Naive thymus-derived CD8-positive, alpha-beta T cell (primary cell): ENCODE data around the gene NACA. TPM values are rescaled to one million over a fixed set of nuclear protein-coding genes. Genes with fewer than 3 reads are reported as not detected.
"Not testable (repeated sequence)": the region's sequence is repeated elsewhere in the genome, so short reads cannot be mapped to it uniquely, and the experiment has no call there.

Experiments
- ATAC-seq, 2 donors: fragments of 150-1000 bp; cut with Tn5 transposase in 1 of 2; sonication (Bioruptor Pico), chemical (Tn5 transposase) in 1 of 2; 1 replicate in 1 of 2; 2 replicates in 1 of 2; pipeline ENCODE4 v1.10.0; 2021; ENCODE audit warnings: mild to moderate bottlenecking in 2 of 2, moderate library complexity in 2 of 2
- POLR2A ChIA-PET: fragments of 350-600 bp; sonication (Branson Sonifier 250); formaldehyde crosslinking; loops from one replicate; lab custom pipeline; 2021; ENCODE audit warnings: antibody characterized with exemption; lab: Charles Lee
- DNase-seq, 10 donors: peaks; one replicate each; pipeline versions ENCODE4 v3.0.0 to v3.0.0-alpha.2; 2020 to 2022
- H3K27ac Mint-ChIP-seq, 10 donors: one replicate each; pipeline ENCODE4 v1.8.0; 2020 to 2022; ENCODE audit warnings: mild to moderate bottlenecking in 10 of 10, mixed read lengths in 10 of 10, moderate library complexity in 4 of 10, inconsistent platforms in 1 of 10
- H3K27me3 Mint-ChIP-seq, 5 donors: one replicate each; pipeline ENCODE4 v1.8.0; 2021 to 2022; ENCODE audit warnings: mixed read lengths in 5 of 5
- H3K36me3 Mint-ChIP-seq, 3 donors: one replicate each; pipeline ENCODE4 v1.8.0; 2020 to 2022; ENCODE audit warnings: mixed read lengths in 3 of 3, mild to moderate bottlenecking in 2 of 3, inconsistent platforms in 1 of 3
- H3K4me1 Mint-ChIP-seq, 4 donors: one replicate each; pipeline ENCODE4 v1.8.0; 2021 to 2022; ENCODE audit warnings: mixed read lengths in 4 of 4
- H3K4me3 Mint-ChIP-seq, 10 donors: one replicate each; pipeline ENCODE4 v1.8.0; 2020 to 2022; ENCODE audit warnings: mild to moderate bottlenecking in 10 of 10, mixed read lengths in 10 of 10, moderate library complexity in 6 of 10, inconsistent platforms in 1 of 10
- H3K9me3 Mint-ChIP-seq, 9 donors: one replicate each; pipeline ENCODE4 v1.8.0; 2020 to 2022; ENCODE audit warnings: mixed read lengths in 9 of 9, mild to moderate bottlenecking in 3 of 9, inconsistent platforms in 1 of 9, moderate library complexity in 1 of 9
- polyA plus RNA-seq, 3 donors: library from polyadenylated mRNA; unstranded; fragments of 300-500 nt; fragmentation: Illumina TruSeq; gene quantifications; one replicate each; pipeline ENCODE4 v1.2.3, GENCODE V29; 2021
- total RNA-seq, 8 experiments: library from RNA in 2 of 8; stranded (reverse) in 2 of 8; gene quantifications; one replicate each; pipeline ENCODE4 v1.2.3 and lab custom pipeline; 2021 to 2026

Gene NACA
- total and polyA plus RNA-seq, 5 experiments from 2014 or later = 1,330 to 1,474 (median 1,441) TPM

DNA sequence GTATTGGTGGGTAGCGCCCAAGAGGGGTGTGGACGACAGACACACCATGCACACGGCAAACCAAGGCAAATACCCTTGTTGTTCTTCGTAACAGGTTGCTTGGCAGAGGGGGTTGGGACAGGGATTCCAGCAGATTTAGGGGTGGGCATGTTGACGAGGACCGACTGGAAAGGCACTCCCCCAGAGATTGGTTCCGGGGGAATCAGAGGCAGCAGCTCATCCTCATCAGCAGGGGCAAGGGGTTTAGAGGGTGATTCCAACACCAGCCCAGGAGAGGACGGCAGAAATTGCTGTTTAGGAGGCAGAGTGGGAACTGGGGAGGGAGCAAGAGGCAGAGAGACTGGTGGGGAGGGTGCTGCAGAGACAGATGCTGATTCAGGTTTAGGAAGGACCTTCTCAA lies 9.3 kb downstream of the NACA start:
- H3K9me3 Mint-ChIP-seq = no peaks in the 10 kb centered on the region
- ATAC-seq (no peak), DNase-seq (no peak)
- H3K36me3 Mint-ChIP-seq = peaks cover 10 to 85% (median 28%) of the 10 kb centered on the region in 3 donors
- POLR2A ChIA-PET = interaction anchor here (8.9 kb wide), 1 partner anchor 29 kb away, joined by 80 read pairs; the partner anchor contains the start of gene PTGES3
- no peaks in the 10 kb centered on the region for H3K27me3 Mint-ChIP-seq
- H3K4me1 Mint-ChIP-seq = peaks cover 38 to 50% (median 48%) of the 10 kb centered on the region in 4 donors
- H3K27ac Mint-ChIP-seq = peak overlapping the region; percentile 79 to 94 (median 87)
- H3K4me3 Mint-ChIP-seq = peak overlapping the region in 6 of 10 donors; percentile 5 to 72 (median 38)

GRCh38 chr12:56714431-56714929 lies 10.6 kb downstream of the NACA start:
- Mint-ChIP-seq H3K4me3 (peak overlapping the region in 1 of 10 donors; percentile 29), H3K36me3 (peaks cover 10 to 72% (median 25%) of the 10 kb centered on the region in 3 donors), H3K4me1 (peaks cover 24 to 37% (median 35%) of the 10 kb centered on the region in 4 donors), H3K27ac (peak overlapping the region in 4 of 10 donors; percentile 8 to 68 (median 33)), H3K27me3 (no peaks in the 10 kb centered on the region), H3K9me3 (no peaks in the 10 kb centered on the region)
- no peak for DNase-seq
- POLR2A ChIA-PET = interaction anchor here (1.8 kb wide), 2 partner anchors 11 to 17 kb away, joined by 5 to 6 read pairs; partner anchors contain the start of gene NACA
- no peak for ATAC-seq

DNA sequence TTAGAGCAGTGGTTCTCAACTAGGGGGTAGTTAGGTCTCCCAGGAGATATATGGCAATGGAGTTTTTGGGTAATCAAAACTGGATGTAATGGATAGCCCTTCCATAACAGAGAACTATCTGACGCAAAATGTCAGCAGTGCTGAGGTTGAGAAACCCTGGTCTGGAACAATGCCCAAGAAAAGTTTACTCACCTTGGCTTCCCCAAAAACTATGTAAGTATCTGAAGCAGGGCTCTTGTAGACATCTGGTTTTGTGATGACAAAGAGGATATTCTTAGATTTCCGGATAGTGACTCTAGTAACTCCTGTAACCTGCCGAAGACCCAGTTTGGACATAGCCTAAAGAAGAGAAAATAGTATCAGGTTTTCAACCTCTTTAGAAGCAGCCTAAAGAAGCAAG lies 11.8 kb downstream of the NACA start:
- ATAC-seq (no peak), DNase-seq (no peak)
- H3K27me3 Mint-ChIP-seq = no peaks in the 10 kb centered on the region
- H3K27ac Mint-ChIP-seq = no peak overlapping the region
- no peak overlapping the region for H3K4me3 Mint-ChIP-seq
- H3K36me3 Mint-ChIP-seq = peaks cover 10 to 62% (median 25%) of the 10 kb centered on the region in 3 donors
- H3K9me3 Mint-ChIP-seq = no peaks in the 10 kb centered on the region
- peaks cover 16 to 26% (median 26%) of the 10 kb centered on the region in 4 donors for H3K4me1 Mint-ChIP-seq
- POLR2A ChIA-PET = interaction anchor here (1.8 kb wide), 2 partner anchors 12 to 16 kb away, joined by 5 to 6 read pairs; partner anchors contain the start of gene NACA

- Mint-ChIP-seq H3K27ac (peak overlapping the region in 7 of 10 donors; percentile 34 to 90 (median 69)), H3K27me3 (no peaks in the 10 kb centered on the region)
- peak; percentile 36 to 60 for ATAC-seq
Observed at GRCh38 chr12:56709759-56710376, 15.2 kb downstream of the NACA start.

GRCh38 chr12:56704522-56704921 lies 20.6 kb downstream of the NACA start:
- DNase-seq, H3K36me3 Mint-ChIP-seq, H3K4me1 Mint-ChIP-seq, H3K27me3 Mint-ChIP-seq, ATAC-seq, H3K9me3 Mint-ChIP-seq, H3K4me3 Mint-ChIP-seq: not testable (repeated sequence)
- peak overlapping the region in 1 of 10 donors; percentile 41 for H3K27ac Mint-ChIP-seq
- POLR2A ChIA-PET = interaction anchor here (0.9 kb wide), 1 partner anchor 24 kb away, joined by 7 read pairs; no protein-coding TSS in a partner anchor

More at GRCh38 chr12:56709759-56710376, 15.2 kb downstream of the NACA start:
- POLR2A ChIA-PET = interaction anchor here (0.6 to 2.2 kb wide), 7 partner anchors 21 to 1568 kb away, joined by 3 to 9 read pairs (median 3); partner anchors contain the start of gene PTGES3
- Mint-ChIP-seq H3K9me3 (no peaks in the 10 kb centered on the region), H3K36me3 (peaks cover 6 to 38% (median 19%) of the 10 kb centered on the region in 3 donors), H3K4me3 (no peak overlapping the region), H3K4me1 (peaks cover 0 to 6% (median 4%) of the 10 kb centered on the region in 4 donors)
- DNase-seq = no peak

DNA sequence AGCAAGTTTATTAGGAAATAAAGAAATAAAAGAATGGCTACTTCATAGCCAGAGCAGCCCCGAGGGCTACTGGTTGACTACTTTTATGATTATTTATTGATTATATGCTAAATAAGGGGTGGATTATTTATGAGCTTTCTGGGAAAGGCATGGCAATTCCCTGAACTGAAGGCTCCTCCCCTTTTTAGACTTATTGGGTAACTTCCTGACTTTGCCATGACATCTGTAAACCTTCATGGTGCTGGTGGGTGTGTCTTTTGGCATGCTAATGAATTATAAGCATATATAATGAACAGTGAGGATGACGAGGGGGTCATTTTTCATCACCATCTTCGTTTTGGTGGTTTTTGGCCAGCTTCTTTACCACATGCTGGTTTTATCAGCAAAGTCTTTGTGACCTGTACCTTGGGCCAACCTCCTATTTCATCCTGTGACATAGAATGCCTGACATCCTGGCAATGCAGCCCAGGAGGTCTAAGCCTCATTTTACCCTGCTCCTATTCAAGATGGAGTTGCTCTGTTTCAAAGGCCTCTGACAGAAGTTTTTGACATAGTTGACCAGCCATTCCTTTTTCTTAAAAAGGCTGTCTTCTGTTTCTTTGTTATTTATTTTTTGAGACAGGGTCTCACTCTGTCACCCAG lies 26.0 kb downstream of the NACA start:
- peaks cover 0 to 6% (median 2%) of the 10 kb centered on the region in 4 donors for H3K4me1 Mint-ChIP-seq
- H3K4me3 Mint-ChIP-seq = no peak overlapping the region
- DNase-seq (no peak), ATAC-seq (no peak)
- no peak overlapping the region for H3K27ac Mint-ChIP-seq
- H3K36me3 Mint-ChIP-seq = no peaks in the 10 kb centered on the region
- no peaks in the 10 kb centered on the region for H3K9me3 Mint-ChIP-seq
- POLR2A ChIA-PET = interaction anchor here (0.6 to 1.8 kb wide), 4 partner anchors 11 to 44 kb away, joined by 4 to 8 read pairs (median 5); partner anchors contain the start of genes NACA and PTGES3
- H3K27me3 Mint-ChIP-seq = peaks cover 0 to 3% (median 0%) of the 10 kb centered on the region in 5 donors

- peak overlapping the region in 2 of 10 donors; percentile 49 to 68 for H3K27ac Mint-ChIP-seq
- POLR2A ChIA-PET = interaction anchor here (1.0 kb wide), 1 partner anchor 30 kb away, joined by 3 read pairs; the partner anchor contains the start of gene NACA
- H3K4me3 Mint-ChIP-seq = no peak overlapping the region
Observed at GRCh38 chr12:56695327-56696101, 29.6 kb downstream of the NACA start.

GRCh38 chr12:56694161-56694560 lies 30.9 kb downstream of the NACA start:
- no peaks in the 10 kb centered on the region for H3K9me3 Mint-ChIP-seq
- no peaks in the 10 kb centered on the region for H3K27me3 Mint-ChIP-seq
- POLR2A ChIA-PET = interaction anchor here (0.6 to 0.7 kb wide), 2 partner anchors 56 to 57 kb away, joined by 4 to 5 read pairs; no protein-coding TSS in a partner anchor
- peaks cover 0 to 4% (median 2%) of the 10 kb centered on the region in 4 donors for H3K4me1 Mint-ChIP-seq
- ATAC-seq (no peak), DNase-seq (no peak)
- no peak overlapping the region for H3K4me3 Mint-ChIP-seq
- H3K27ac Mint-ChIP-seq = no peak overlapping the region
- H3K36me3 Mint-ChIP-seq = no peaks in the 10 kb centered on the region

More at GRCh38 chr12:56695327-56696101, 29.6 kb downstream of the NACA start:
- Mint-ChIP-seq H3K36me3 (no peaks in the 10 kb centered on the region), H3K9me3 (no peaks in the 10 kb centered on the region), H3K4me1 (peaks cover 0 to 2% (median under 1%) of the 10 kb centered on the region in 4 donors), H3K27me3 (no peaks in the 10 kb centered on the region)
- ATAC-seq (no peak), DNase-seq (no peak)

DNA sequence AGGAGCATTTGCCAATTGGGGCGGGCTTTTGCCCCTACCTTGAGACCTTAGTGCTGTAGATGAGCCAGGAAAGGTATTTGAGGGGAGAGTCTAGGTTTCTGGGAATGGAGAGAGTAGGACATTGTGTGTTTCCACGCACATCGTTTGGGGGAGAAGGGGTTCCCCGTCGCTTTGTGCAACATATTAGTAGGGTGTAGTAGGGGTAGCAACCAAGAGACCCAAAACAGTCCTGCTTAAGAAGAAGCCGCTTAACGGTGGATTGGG lies 36.3 kb downstream of the NACA start:
- Mint-ChIP-seq H3K4me1 (peaks cover 18 to 39% (median 34%) of the 10 kb centered on the region in 4 donors), H3K4me3 (peak overlapping the region; percentile 94 to 100 (median 99)), H3K27ac (peak overlapping the region; percentile 97 to 100 (median 98)), H3K27me3 (peaks cover 0 to 2% (median 0%) of the 10 kb centered on the region in 5 donors), H3K36me3 (peaks cover 0 to 23% (median 0%) of the 10 kb centered on the region in 3 donors), H3K9me3 (no peaks in the 10 kb centered on the region)
- DNase-seq (no peak), ATAC-seq (peak; percentile 3 to 4)
- POLR2A ChIA-PET = interaction anchor here (0.5 to 7.7 kb wide), 29 partner anchors 10 to 1053 kb away, joined by 3 to 218 read pairs (median 5); partner anchors contain the start of genes ATP5F1B, BAZ2A, NACA and NEMP1

DNA sequence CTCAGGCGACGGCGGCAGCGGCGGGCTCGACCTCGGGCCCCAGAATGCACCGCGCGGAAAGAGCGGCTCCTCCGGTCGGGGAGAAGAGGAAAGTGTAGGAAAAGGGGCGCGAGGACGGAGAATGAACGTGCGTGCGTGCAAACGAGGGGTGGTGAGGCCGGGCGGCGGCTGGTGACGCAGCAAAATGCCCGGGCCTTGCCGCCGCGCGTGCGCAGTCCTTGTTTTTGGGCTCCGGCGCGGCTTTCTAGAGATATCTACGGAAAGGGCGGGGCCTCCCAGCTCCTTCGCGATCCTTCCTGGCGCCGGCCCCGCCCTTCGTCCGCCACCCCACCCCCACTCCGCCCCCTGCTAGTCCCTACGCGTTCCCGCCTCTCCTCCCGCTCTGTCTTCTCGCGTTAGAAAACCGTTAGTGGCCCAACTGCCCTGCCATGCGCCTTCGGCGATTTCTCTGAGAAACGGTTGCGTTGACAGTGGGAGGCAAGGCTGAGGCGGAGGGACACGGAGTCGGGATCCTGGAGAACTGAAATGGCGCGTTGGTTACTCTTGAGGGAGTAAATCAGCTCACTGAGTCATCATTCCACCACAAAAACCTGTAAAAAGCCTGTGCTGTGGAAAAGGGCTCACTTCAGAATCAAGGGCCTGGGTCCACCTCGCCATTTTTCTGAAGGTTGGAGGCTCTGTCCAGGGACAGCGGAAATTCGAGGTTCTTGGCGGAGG lies 36.8 kb downstream of the NACA start, which contains the start of gene PTGES3:
Gene PTGES3, minus strand, starts transcription at position 156 of the 717 bp plus-strand sequence. CDS start 285 bp downstream, outside the sequence.
- Mint-ChIP-seq H3K36me3 (peaks cover 0 to 23% (median 0%) of the 10 kb centered on the region in 3 donors), H3K9me3 (no peaks in the 10 kb centered on the region), H3K27ac (peak within 1 kb of the TSS; percentile 97 to 100 (median 98)), H3K27me3 (peaks cover 0 to 2% (median 0%) of the 10 kb centered on the region in 5 donors), H3K4me3 (peak within 1 kb of the TSS; percentile 94 to 100 (median 99)), H3K4me1 (peaks cover 18 to 41% (median 36%) of the 10 kb centered on the region in 4 donors)
- POLR2A ChIA-PET = interaction anchor here (0.5 to 7.7 kb wide), 33 partner anchors 10 to 1053 kb away, joined by 3 to 218 read pairs (median 4); partner anchors contain the start of genes ATP5F1B, BAZ2A, NAB2 and NACA
- peak; percentile 59 to 63 for ATAC-seq
- DNase-seq = peak; percentile 95 to 99 (median 97)
